Heart left ventricle (tissue), 16 donors: ENCODE data around the gene ZNF23. TPM values are rescaled to one million over a fixed set of nuclear protein-coding genes. Genes with fewer than 3 reads are reported as not detected.

Source experiments
- ATAC-seq, 4 donors: fragments of 200-7000 bp; cut with Tn5 transposase; one replicate each; pipeline ENCODE4 v1.9.1; 2020 to 2022; ENCODE audit warnings: moderate library complexity in 4 of 4, mild to moderate bottlenecking in 3 of 4, moderate number of reproducible peaks in 1 of 4
- DNase-seq, 5 donors: peaks; one replicate each; pipeline ENCODE4 v3.0.0-alpha.2; 2020
- H3K27ac ChIP-seq, 12 donors: fragments of 200-600 bp; sonication (generic) in 4 of 12; one replicate each; pipeline versions ENCODE4 v1.5.0 to v1.8.0; 2016 to 2022; ENCODE audit warnings: mild to moderate bottlenecking in 2 of 12
- H3K27me3 ChIP-seq, 9 donors: fragments of 200-600 bp; sonication (generic) in 2 of 9; one replicate each; pipeline versions ENCODE4 v1.5.1 to v1.8.0; 2016 to 2022; ENCODE audit warnings: mild to moderate bottlenecking in 3 of 9
- H3K36me3 ChIP-seq, 9 donors: fragments of 200-600 bp; sonication (generic) in 2 of 9; one replicate each; pipeline versions ENCODE4 v1.5.0 to v1.8.0; 2018 to 2022; ENCODE audit warnings: mild to moderate bottlenecking in 2 of 9
- H3K4me1 ChIP-seq, 12 donors: fragments of 200-600 bp; sonication (generic) in 4 of 12; one replicate each; pipeline versions ENCODE4 v1.5.0 to v1.8.0; 2016 to 2022; ENCODE audit warnings: mild to moderate bottlenecking in 3 of 12
- H3K4me3 ChIP-seq, 12 donors: fragments of 200-600 bp; sonication (generic) in 4 of 12; one replicate each; pipeline versions ENCODE4 v1.5.0 to v1.8.0; 2017 to 2022; ENCODE audit warnings: mild to moderate bottlenecking in 9 of 12, moderate library complexity in 4 of 12
- H3K9me3 ChIP-seq, 12 donors: fragments of 200-600 bp; sonication (generic) in 4 of 12; one replicate each; pipeline versions ENCODE4 v1.5.0 to v1.8.0; 2016 to 2022; ENCODE audit warnings: mild to moderate bottlenecking in 1 of 12
- POLR2A ChIP-seq, 2 donors: fragments of 450-650 bp; IDR thresholded peaks; one replicate each; pipeline ENCODE4 v1.6.1; 2017; ENCODE audit warnings: antibody characterized with exemption in 2 of 2, mild to moderate bottlenecking in 2 of 2, moderate library complexity in 2 of 2
- WGBS, 4 donors: extraction: QIAGEN DNeasy Blood & Tissue Kit in 2 of 4; methylation state at CpG; one replicate each; pipeline versions ENCODE4 v1.1.5 to v1.1.7; 2013 to 2018; 5-methylcytosine and 5-hydroxymethylcytosine counted together
- intact Hi-C, 10 donors: fragments of 100-400 bp; cut with DNase I; formaldehyde crosslinking; loops; one replicate each; pipeline versions ENCODE4 v1.11.1 to v1.14.2; 2022
- polyA plus RNA-seq, 2 donors: library from polyadenylated mRNA; stranded (reverse); fragments of 200-250 nt; gene quantifications; one replicate each; pipeline ENCODE4 v1.2.3, GENCODE V29; 2013
- total RNA-seq, 9 donors: library from RNA; depleted of rRNA in 2 of 9; stranded (reverse); fragments of >200 nt in 2 of 9; fragmentation: NEBNext Ultra II Directional in 3 of 9; extraction: Animal tissue kit (Norgen Biotek cat#: 25700) in 3 of 9; gene quantifications; one replicate each; pipeline versions ENCODE4 v1.1.0 to v1.2.4, GENCODE V29; 2016 to 2023
- TF ChIP-seq, protein P1 (sequence below), 12 donors: fragments of 200-600 bp; sonication (generic) in 4 of 12; IDR thresholded peaks; one replicate each; pipeline versions ENCODE4 v1.5.0 to v1.8.0; 2018 to 2022; ENCODE audit warnings: antibody characterized with exemption in 12 of 12, mild to moderate bottlenecking in 5 of 12
- donor health status: ischemic (EF 13 %, LVEDD 7.1; RV severe dilation, severe dysfunction).
- donor health status: healthy with polysubstance abuse.
- donor health status: DM: no; HTN: yes; CAD: no.
- donor health status: DM: no; HTN: no; CAD: no.
- donor health status: ischemic (EF 25% LVEDD 6.9; RV normal size, moderate dysfunction).
- donor health status: ischemic (EF 25% LVEDD 5.7; RV mildly dilated, moderate dysfunction).
- donor health status: healthy.
- donor health status: DM: yes; HTN: yes; CAD: no.
- donor health status: ischemic (EF 35%, LVEDD 5.7; RV mildly dilated, moderate dysfunction).
- donor health status: nonischemic (EF 11% LVEDD 7.7; RV severe dilation, severe dysfunction).
- donor health status: DM: yes; HTN: yes; CAD: no.
- donor health status: PGD.
- donor health status: ischemic (EF 29% LVEDD 5.4; RV normal size, mild dysfunction).
- donor health status: nonischemic (EF 23%, LVEDD 6.1; RV moderate dilation, normal function).

Gene ZNF23
- total and polyA plus RNA-seq, 11 donors, result 2.7 to 7.4 (median 4.7) TPM

DNA sequence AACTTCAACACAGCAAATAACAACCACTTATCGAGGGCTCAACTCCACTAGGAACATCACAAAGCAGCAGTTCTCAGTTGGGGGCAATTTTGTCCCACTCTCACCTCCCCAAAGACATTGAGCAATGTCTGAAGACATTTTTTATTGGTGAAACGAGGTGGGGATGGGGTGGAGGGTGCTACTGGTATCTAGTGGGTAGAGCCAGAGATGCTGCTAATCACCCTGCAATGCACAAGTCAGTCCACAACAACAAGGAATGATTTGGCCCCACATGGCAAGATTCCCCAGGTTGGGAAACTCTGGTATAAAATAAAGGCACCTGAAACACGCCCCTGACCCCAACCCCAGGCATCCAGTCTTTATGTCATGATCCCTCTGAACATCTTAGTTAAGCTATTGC lies 53.5 kb downstream of the ZNF23 start:
- Histone ChIP-seq H3K9me3 (peaks cover 0 to 2% (median 0%) of the 10 kb centered on the region in 12 donors), H3K4me1 (peaks cover 0 to 9% (median 0%) of the 10 kb centered on the region in 12 donors), H3K4me3 (no peak overlapping the region), H3K27ac (no peak overlapping the region), H3K36me3 (no peaks in the 10 kb centered on the region), H3K27me3 (peaks cover 0 to 54% (median 10%) of the 10 kb centered on the region in 9 donors)
- 35 to 42% (median 35%) methylated on average over 3 of the region's 3 CpGs for WGBS, 4 donors
- TF ChIP-seq, protein P1, sequence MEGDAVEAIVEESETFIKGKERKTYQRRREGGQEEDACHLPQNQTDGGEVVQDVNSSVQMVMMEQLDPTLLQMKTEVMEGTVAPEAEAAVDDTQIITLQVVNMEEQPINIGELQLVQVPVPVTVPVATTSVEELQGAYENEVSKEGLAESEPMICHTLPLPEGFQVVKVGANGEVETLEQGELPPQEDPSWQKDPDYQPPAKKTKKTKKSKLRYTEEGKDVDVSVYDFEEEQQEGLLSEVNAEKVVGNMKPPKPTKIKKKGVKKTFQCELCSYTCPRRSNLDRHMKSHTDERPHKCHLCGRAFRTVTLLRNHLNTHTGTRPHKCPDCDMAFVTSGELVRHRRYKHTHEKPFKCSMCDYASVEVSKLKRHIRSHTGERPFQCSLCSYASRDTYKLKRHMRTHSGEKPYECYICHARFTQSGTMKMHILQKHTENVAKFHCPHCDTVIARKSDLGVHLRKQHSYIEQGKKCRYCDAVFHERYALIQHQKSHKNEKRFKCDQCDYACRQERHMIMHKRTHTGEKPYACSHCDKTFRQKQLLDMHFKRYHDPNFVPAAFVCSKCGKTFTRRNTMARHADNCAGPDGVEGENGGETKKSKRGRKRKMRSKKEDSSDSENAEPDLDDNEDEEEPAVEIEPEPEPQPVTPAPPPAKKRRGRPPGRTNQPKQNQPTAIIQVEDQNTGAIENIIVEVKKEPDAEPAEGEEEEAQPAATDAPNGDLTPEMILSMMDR (IDR thresholded peaks at IDR 0.05), result no peak
- no peak for TF ChIP-seq POLR2A (IDR thresholded peaks at IDR 0.05)
- DNase-seq, result no peak
- no peak for ATAC-seq
- intact Hi-C loops, result no loop called here

DNA sequence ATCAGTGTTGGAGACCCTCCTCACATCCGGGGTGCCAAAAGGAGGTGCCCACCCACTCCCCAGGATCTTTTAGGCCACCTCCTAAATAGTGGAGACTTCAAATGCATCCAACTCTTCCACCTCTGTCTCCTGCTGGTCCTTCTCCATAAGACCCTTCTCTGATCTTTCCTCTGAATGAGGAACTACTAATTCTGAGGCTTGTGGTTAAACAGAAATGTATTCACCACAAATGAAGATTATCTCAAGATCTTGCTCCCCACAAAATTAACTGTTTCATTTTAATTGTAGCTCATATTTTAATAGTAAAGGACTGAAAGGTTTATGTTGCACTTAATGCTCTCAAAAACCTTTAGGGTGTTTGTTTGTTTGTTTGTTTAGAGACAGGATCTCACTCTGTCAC lies 54.3 kb downstream of the ZNF23 start:
- ATAC-seq (no peak), DNase-seq (no peak)
- Histone ChIP-seq H3K4me3 (no peak overlapping the region), H3K27me3 (peaks cover 0 to 54% (median 10%) of the 10 kb centered on the region in 9 donors), H3K4me1 (peaks cover 0 to 6% (median 0%) of the 10 kb centered on the region in 12 donors), H3K27ac (no peak overlapping the region), H3K9me3 (peaks cover 0 to 2% (median 0%) of the 10 kb centered on the region in 12 donors), H3K36me3 (no peaks in the 10 kb centered on the region)
- 67 to 89% (median 68%) methylated on average over 1 of the region's 1 CpG for WGBS, 4 donors
- TF ChIP-seq, protein P1 (IDR thresholded peaks at IDR 0.05), result no peak
- no peak for TF ChIP-seq POLR2A (IDR thresholded peaks at IDR 0.05)
- intact Hi-C loops, result no loop called here

DNA sequence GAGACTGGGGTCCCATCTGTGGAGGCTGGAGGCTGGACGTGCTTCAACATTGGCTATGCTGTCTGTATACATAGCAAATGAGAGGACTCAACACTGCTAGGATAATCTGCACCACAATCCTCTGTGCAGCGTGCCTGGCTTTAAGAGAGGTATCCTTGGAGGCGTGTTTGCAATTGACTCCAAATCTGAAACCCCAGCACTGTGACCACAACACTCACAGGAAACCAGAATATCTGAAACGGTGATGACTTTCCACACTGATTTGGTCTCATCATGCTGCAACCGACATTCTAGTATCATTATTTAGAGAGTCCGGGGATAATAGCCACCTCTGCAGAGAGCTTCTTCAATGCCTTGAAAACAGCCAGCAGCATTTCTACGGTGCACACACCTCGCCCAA lies 55.3 kb downstream of the ZNF23 start:
- no peak overlapping the region for H3K4me3 ChIP-seq
- no peaks in the 10 kb centered on the region for H3K36me3 ChIP-seq
- H3K4me1 ChIP-seq, result no peaks in the 10 kb centered on the region
- WGBS, 4 donors, result 62 to 79% (median 67%) methylated on average over 8 of the region's 8 CpGs
- TF ChIP-seq, protein P1 (IDR thresholded peaks at IDR 0.05), result no peak
- H3K27me3 ChIP-seq, result peaks cover 0 to 51% (median 7%) of the 10 kb centered on the region in 9 donors
- no peak for ATAC-seq
- peaks cover 0 to 2% (median 0%) of the 10 kb centered on the region in 12 donors for H3K9me3 ChIP-seq
- no peak overlapping the region for H3K27ac ChIP-seq
- intact Hi-C loops, result no loop called here
- DNase-seq, result no peak

DNA sequence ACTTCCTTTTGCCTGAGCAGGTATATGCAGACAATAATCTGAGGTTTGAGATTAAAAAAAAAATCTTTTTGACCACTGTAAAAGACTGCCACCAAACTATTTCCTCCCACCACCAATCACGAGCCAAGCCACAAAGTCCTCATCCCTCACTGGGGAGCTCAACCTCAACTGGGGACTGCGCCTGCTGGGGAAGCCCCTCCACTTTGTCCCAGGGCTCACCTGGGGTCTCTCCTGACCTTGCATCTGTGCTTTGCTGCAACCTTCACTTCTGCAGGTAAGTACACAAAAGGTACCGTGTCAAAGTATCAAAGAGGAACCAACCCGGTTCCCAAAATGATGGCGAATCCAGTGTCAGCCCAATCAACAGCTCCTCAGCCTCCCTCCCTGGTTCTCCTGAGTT lies 55.7 kb downstream of the ZNF23 start:
- peaks cover 0 to 53% (median 7%) of the 10 kb centered on the region in 9 donors for H3K27me3 ChIP-seq

More for the DNA sequence above, 55.7 kb downstream of the ZNF23 start:
- peaks cover 0 to 2% (median 0%) of the 10 kb centered on the region in 12 donors for H3K9me3 ChIP-seq
- ATAC-seq, result no peak
- TF ChIP-seq POLR2A (IDR thresholded peaks at IDR 0.05), result no peak
- TF ChIP-seq, protein P1 (IDR thresholded peaks at IDR 0.05), result no peak
- H3K27ac ChIP-seq, result no peak overlapping the region
- intact Hi-C loops, result no loop called here
- H3K4me1 ChIP-seq, result no peaks in the 10 kb centered on the region
- no peak for DNase-seq
- no peaks in the 10 kb centered on the region for H3K36me3 ChIP-seq
- 83 to 92% (median 89%) methylated on average over 5 of the region's 5 CpGs for WGBS, 4 donors
- no peak overlapping the region for H3K4me3 ChIP-seq
